Fibroblast of lung (primary cell): Measurements from ENCODE around the gene MRPS22. TPM values are rescaled to one million over a fixed set of nuclear protein-coding genes. Genes with fewer than 3 reads are reported as not detected.

ENCODE experiments used
- DNase-seq, 2 donors: peaks; one replicate each; pipeline versions ENCODE4 v3.0.0 to v3.0.0-alpha.2; 2010; ENCODE audit warnings: low read depth in 2 of 2
- H2AFZ ChIP-seq: 2 replicates; pipeline ENCODE4 v1.5.1; 2012; ENCODE audit warnings: low read length, control low read depth, inconsistent platforms
- H3K27ac ChIP-seq: 2 replicates; pipeline ENCODE4 v1.5.1; 2011; ENCODE audit warnings: low read length, control low read depth; ENCODE audit not compliant: insufficient read depth
- H3K27me3 ChIP-seq: 2 replicates; pipeline ENCODE4 v1.5.1; 2011; ENCODE audit warnings: mild to moderate bottlenecking, low read length; ENCODE audit not compliant: control insufficient read depth, insufficient read depth
- H3K36me3 ChIP-seq: 2 replicates; pipeline ENCODE4 v1.5.1; 2011; ENCODE audit warnings: low read length; ENCODE audit not compliant: control insufficient read depth, insufficient read depth
- H3K4me1 ChIP-seq: 2 replicates; pipeline ENCODE4 v1.5.1; 2011; ENCODE audit warnings: low read length; ENCODE audit not compliant: control insufficient read depth, insufficient read depth; ENCODE audit errors: extremely low read depth
- H3K4me2 ChIP-seq: 2 replicates; pipeline ENCODE4 v1.5.1; 2011; ENCODE audit warnings: low read length, control low read depth; ENCODE audit not compliant: insufficient read depth; ENCODE audit errors: extremely low read depth
- H3K4me3 ChIP-seq, 4 experiments: fragments of 200-600 bp in 1 of 4; sonication (generic) in 1 of 4; replicated peaks in 1 of 4; 2 replicates each; pipeline ENCODE4 v1.5.1; 2011 to 2016; ENCODE audit warnings: low read length in 4 of 4, low read depth in 3 of 4, mild to moderate bottlenecking in 3 of 4, control low read depth in 2 of 4, inconsistent platforms in 1 of 4, mixed read lengths in 1 of 4; ENCODE audit not compliant: insufficient read depth in 1 of 4; ENCODE audit errors: control extremely low read depth in 1 of 4
- H3K79me2 ChIP-seq: 2 replicates; pipeline ENCODE4 v1.5.1; 2012; ENCODE audit warnings: mild to moderate bottlenecking, low read length, inconsistent platforms; ENCODE audit not compliant: control insufficient read depth, insufficient read depth
- H3K9ac ChIP-seq: 2 replicates; pipeline ENCODE4 v1.5.1; 2011; ENCODE audit warnings: mild to moderate bottlenecking, low read length, control low read depth; ENCODE audit not compliant: insufficient read depth
- H3K9me3 ChIP-seq: 2 replicates; pipeline ENCODE4 v1.5.1; 2012; ENCODE audit warnings: low read depth, low read length; ENCODE audit not compliant: control insufficient read depth, insufficient read depth
- H4K20me1 ChIP-seq: 2 replicates; pipeline ENCODE4 v1.5.1; 2011; ENCODE audit warnings: low read length; ENCODE audit not compliant: control insufficient read depth, insufficient read depth; ENCODE audit errors: extremely low read depth
- EZH2 ChIP-seq: IDR thresholded peaks from 2 replicates; pipeline ENCODE4 v1.5.1; 2012; ENCODE audit warnings: low read length, control low read depth, mild to moderate bottlenecking; ENCODE audit errors: missing control alignments
- polyA plus RNA-seq, 2 donors: library from polyadenylated mRNA; depleted of rRNA in 1 of 2; stranded (reverse) in 1 of 2; unstranded in 1 of 2; fragments of >200 nt; gene quantifications; 2 replicates each; pipeline ENCODE4 v1.2.1, GENCODE V29; 2011 to 2012; ENCODE audit warnings: missing spikeins in 1 of 2
- total RNA-seq: library from RNA; depleted of rRNA; stranded (reverse); fragments of >200 nt; gene quantifications from 2 replicates; pipeline ENCODE4 v1.2.1, GENCODE V29; 2014
- TF ChIP-seq, protein P1 (sequence below), 2 donors: IDR thresholded peaks in 1 of 2; conservative IDR thresholded peaks in 1 of 2; 1 replicate in 1 of 2; 2 replicates in 1 of 2; pipeline ENCODE4 v1.5.1; 2011 to 2012; ENCODE audit warnings: low read length in 2 of 2, control low read depth in 1 of 2, inconsistent platforms in 1 of 2, low read depth in 1 of 2, mild to moderate bottlenecking in 1 of 2

The MRPS22 gene
- total and polyA plus RNA-seq, 2 donors (not counting 1 experiment from before 2014, with no cell fraction given): 56.7 to 81.3 TPM

DNA sequence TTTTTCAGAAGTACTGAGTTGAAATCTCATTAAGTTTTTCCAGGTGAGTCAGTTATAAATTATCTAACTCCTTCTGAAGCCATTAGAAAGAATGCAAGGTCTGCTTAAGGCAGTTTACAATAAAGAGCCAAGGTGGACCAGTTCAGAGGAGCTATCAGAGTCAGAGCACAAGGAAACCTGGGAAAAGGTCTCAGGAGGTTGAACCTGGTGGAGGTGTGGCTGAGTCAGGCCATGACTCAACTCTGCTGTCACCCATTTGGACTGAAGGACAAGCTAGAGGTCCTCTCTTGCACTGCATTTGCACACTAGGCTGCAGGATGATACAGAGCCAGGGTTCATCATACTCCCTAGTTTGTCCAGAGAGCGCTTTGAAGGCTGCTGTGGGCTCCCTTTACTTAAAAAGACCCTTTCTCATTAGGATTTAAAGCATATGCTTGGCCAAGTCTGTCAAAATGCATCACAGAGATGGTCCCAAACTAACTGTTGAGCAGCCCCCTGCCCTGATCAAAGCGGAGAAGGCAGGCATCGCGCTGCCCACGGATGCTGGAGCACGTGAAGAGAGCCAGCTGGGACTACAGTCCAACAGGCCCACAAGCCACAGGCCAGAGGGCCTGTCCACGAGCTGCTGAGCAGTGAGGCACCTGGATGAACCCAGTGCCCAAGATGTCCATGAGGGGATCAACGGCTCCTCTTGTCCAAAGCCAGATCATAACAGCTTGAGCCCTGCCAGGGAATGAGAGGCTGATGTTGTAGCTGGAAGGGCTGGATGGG, 26.0 kb upstream of the MRPS22 start:
- TF ChIP-seq, protein P1, sequence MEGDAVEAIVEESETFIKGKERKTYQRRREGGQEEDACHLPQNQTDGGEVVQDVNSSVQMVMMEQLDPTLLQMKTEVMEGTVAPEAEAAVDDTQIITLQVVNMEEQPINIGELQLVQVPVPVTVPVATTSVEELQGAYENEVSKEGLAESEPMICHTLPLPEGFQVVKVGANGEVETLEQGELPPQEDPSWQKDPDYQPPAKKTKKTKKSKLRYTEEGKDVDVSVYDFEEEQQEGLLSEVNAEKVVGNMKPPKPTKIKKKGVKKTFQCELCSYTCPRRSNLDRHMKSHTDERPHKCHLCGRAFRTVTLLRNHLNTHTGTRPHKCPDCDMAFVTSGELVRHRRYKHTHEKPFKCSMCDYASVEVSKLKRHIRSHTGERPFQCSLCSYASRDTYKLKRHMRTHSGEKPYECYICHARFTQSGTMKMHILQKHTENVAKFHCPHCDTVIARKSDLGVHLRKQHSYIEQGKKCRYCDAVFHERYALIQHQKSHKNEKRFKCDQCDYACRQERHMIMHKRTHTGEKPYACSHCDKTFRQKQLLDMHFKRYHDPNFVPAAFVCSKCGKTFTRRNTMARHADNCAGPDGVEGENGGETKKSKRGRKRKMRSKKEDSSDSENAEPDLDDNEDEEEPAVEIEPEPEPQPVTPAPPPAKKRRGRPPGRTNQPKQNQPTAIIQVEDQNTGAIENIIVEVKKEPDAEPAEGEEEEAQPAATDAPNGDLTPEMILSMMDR (conservative IDR thresholded peaks at IDR 0.05 in 1 of 2, IDR thresholded peaks at IDR 0.05 in 1 of 2; ENCODE audit: low read depth in 1 of 2, low read length in 2 of 2): no peak
- no peak for TF ChIP-seq EZH2

DNA sequence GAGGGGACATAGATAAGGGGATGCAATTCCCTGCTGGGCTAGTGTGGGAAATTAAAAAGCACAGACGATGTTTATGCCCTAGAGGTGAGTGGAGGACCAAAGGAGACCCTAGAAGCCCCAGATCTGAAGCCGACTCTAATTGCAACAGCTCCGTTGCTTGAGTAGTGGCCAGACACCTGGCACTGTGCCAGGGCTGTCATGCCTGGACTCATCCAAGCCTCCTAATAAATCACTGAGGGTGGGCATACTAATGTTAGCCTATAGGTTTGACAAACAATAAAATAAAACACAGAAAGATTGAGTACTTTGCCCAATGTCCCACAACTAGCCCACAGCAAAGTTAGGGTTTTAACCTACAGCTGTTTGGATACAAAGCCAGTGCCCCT, 25.4 kb upstream of the MRPS22 start:
- no peaks in the 10 kb centered on the region for H4K20me1 ChIP-seq
- H3K27me3 ChIP-seq: no peaks in the 10 kb centered on the region
- H3K36me3 ChIP-seq: no peaks in the 10 kb centered on the region
- no peak for DNase-seq
- no peaks in the 10 kb centered on the region for H3K4me1 ChIP-seq
- no peak overlapping the region for H3K9ac ChIP-seq
- no peak overlapping the region for H3K4me3 ChIP-seq
- H3K4me2 ChIP-seq: no peak overlapping the region
- TF ChIP-seq, protein P1 (conservative IDR thresholded peaks at IDR 0.05 in 1 of 2, IDR thresholded peaks at IDR 0.05 in 1 of 2; ENCODE audit: low read depth in 1 of 2, low read length in 2 of 2): no peak
- H3K79me2 ChIP-seq: no peaks in the 10 kb centered on the region
- H3K9me3 ChIP-seq: no peaks in the 10 kb centered on the region
- no peak overlapping the region for H2AFZ ChIP-seq
- H3K27ac ChIP-seq: no peak overlapping the region

More for the DNA sequence above, 26.0 kb upstream of the MRPS22 start:
- Histone ChIP-seq H3K9me3 (no peaks in the 10 kb centered on the region), H4K20me1 (no peaks in the 10 kb centered on the region), H3K4me1 (peaks cover 2% of the 10 kb centered on the region), H3K79me2 (no peaks in the 10 kb centered on the region), H3K36me3 (no peaks in the 10 kb centered on the region), H3K27ac (no peak overlapping the region), H3K9ac (no peak overlapping the region), H2AFZ (no peak overlapping the region), H3K4me2 (no peak overlapping the region), H3K4me3 (no peak overlapping the region), H3K27me3 (no peaks in the 10 kb centered on the region)
- no peak for DNase-seq

DNA sequence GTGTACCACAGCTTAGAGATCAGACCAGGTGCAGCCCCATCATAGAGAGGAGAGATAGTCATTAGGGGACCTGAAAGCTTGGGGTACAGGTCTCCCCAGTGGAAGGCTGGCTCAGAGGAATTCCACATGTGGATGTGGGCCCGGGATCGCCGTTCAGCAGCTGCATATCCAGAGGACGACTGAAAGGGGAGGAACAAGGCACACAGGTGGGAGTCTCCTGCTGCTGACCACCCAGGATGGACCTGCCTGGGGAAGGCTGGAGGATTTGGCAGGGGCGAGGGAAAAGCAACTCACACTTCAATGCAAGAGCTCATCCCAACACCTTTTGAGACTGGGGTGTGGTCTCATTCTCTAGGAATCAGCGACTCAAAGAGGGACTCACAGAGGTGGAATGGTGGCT, 25.0 kb upstream of the MRPS22 start:
- no peak for TF ChIP-seq EZH2
- TF ChIP-seq, protein P1 (conservative IDR thresholded peaks at IDR 0.05 in 1 of 2, IDR thresholded peaks at IDR 0.05 in 1 of 2; ENCODE audit: low read depth in 1 of 2, low read length in 2 of 2): no peak
- no peak overlapping the region for H3K9ac ChIP-seq
- H3K36me3 ChIP-seq: no peaks in the 10 kb centered on the region
- H3K4me2 ChIP-seq: no peak overlapping the region
- H2AFZ ChIP-seq: no peak overlapping the region
- H3K9me3 ChIP-seq: no peaks in the 10 kb centered on the region
- DNase-seq: no peak
- no peak overlapping the region for H3K4me3 ChIP-seq
- H3K4me1 ChIP-seq: no peaks in the 10 kb centered on the region
- H3K27ac ChIP-seq: no peak overlapping the region
- no peaks in the 10 kb centered on the region for H3K27me3 ChIP-seq
- H4K20me1 ChIP-seq: no peaks in the 10 kb centered on the region
- no peaks in the 10 kb centered on the region for H3K79me2 ChIP-seq
